HepG2 (cell line): Measurements from ENCODE around the gene ERP44. TPM values are rescaled to one million over a fixed set of nuclear protein-coding genes. Genes with fewer than 3 reads are reported as not detected.

Experiments used
- ATAC-seq: fragments of 200-7000 bp; cut with Tn5 transposase; 3 replicates; pipeline ENCODE4 v1.9.1; 2020; ENCODE audit warnings: mild to moderate bottlenecking, moderate library complexity
- BruUV-seq: library from RNA; stranded (reverse); fragments of 400-500 nt; replicated peaks from 2 replicates; lab custom pipeline; 2021; lab: Mats Ljungman, UMichigan
- CTCF ChIA-PET: fragments of 300-600 bp; formaldehyde crosslinking; extraction: SDS; loops from one replicate; lab custom pipeline; 2021; ENCODE audit warnings: low total read pairs, inconsistent platforms, low intra/inter-chr PET ratio; lab: Yijun Ruan, JAX
- POLR2A ChIA-PET: fragments of 350-600 bp; sonication (Branson Sonifier 250); formaldehyde crosslinking; loops from one replicate; lab custom pipeline; 2020; ENCODE audit warnings: antibody characterized with exemption, inconsistent platforms; lab: Yijun Ruan, JAX
- DNase-seq: peaks from one replicate; pipeline ENCODE4 v3.0.0-alpha.2; 2015; ENCODE audit warnings: low spot score
- FAIRE-seq: peaks from 3 replicates; lab custom pipeline; 2011; peaks lifted over from hg19 to GRCh38; lab: Jason Lieb, UNC
- H2AFZ ChIP-seq: one replicate; pipeline ENCODE4 v1.6.1; 2011; ENCODE audit warnings: low read length, inconsistent platforms
- H3K27ac ChIP-seq: fragments of 300-600 bp; 3 replicates; pipeline ENCODE4 v1.8.0; 2011; ENCODE audit warnings: mixed run types, mild to moderate bottlenecking, mixed read lengths, low read length, inconsistent platforms; ENCODE audit not compliant: insufficient read depth; ENCODE audit errors: extremely low read length
- H3K27me3 ChIP-seq, 2 experiments: fragments of 200-600 bp in 1 of 2; 2 replicates in 1 of 2; 3 replicates in 1 of 2; pipeline versions ENCODE4 v1.6.0 to v1.8.0; 2011; ENCODE audit warnings: low read length in 2 of 2, mild to moderate bottlenecking in 2 of 2, moderate library complexity in 2 of 2, inconsistent platforms in 1 of 2; ENCODE audit not compliant: insufficient read depth in 2 of 2, control insufficient read depth in 1 of 2
- H3K36me3 ChIP-seq, 2 experiments: fragments of 200-600 bp in 1 of 2; replicated peaks in 1 of 2; 2 replicates in 1 of 2; 3 replicates in 1 of 2; pipeline versions ENCODE4 v1.5.1 to v1.8.0; 2011; ENCODE audit warnings: low read length in 2 of 2, inconsistent platforms in 1 of 2; ENCODE audit not compliant: insufficient read depth in 2 of 2, control insufficient read depth in 1 of 2
- H3K4me1 ChIP-seq: 2 replicates; pipeline ENCODE4 v1.5.1; 2012; ENCODE audit warnings: low read length, inconsistent platforms; ENCODE audit not compliant: insufficient read depth
- H3K4me2 ChIP-seq: 2 replicates; pipeline ENCODE4 v1.6.0; 2011; ENCODE audit warnings: low read depth, low read length, inconsistent platforms
- H3K4me3 ChIP-seq, 3 experiments: fragments of 200-600 bp in 1 of 3; sonication (generic), shearing (Covaris generic) in 1 of 3; replicated peaks in 1 of 3; 2 replicates each; pipeline ENCODE4 v1.5.1; 2011 to 2016; ENCODE audit warnings: low read length in 3 of 3, inconsistent platforms in 2 of 3, low read depth in 2 of 3, mild to moderate bottlenecking in 2 of 3, control low read depth in 1 of 3, mixed read lengths in 1 of 3; ENCODE audit not compliant: insufficient read depth in 1 of 3
- H3K79me2 ChIP-seq: one replicate; pipeline ENCODE4 v1.6.1; 2011; ENCODE audit warnings: low read length, inconsistent platforms; ENCODE audit not compliant: insufficient read depth
- H3K9ac ChIP-seq: 2 replicates; pipeline ENCODE4 v1.6.0; 2011; ENCODE audit warnings: mild to moderate bottlenecking, low read depth, low read length, inconsistent platforms; ENCODE audit not compliant: insufficient read depth
- H3K9me3 ChIP-seq: 2 replicates; pipeline ENCODE4 v1.5.1; 2012; ENCODE audit warnings: mild to moderate bottlenecking, low read length
- H4K20me1 ChIP-seq: 2 replicates; pipeline ENCODE4 v1.6.0; 2011; ENCODE audit warnings: inconsistent platforms, mild to moderate bottlenecking, low read length, moderate library complexity; ENCODE audit not compliant: insufficient read depth
- FOXM1 ChIP-seq: sonication (generic); formaldehyde crosslinking; IDR thresholded peaks from 2 replicates; pipeline ENCODE4 v1.5.0; 2020; ENCODE audit warnings: missing genetic modification reagents
- MAFF ChIP-seq: IDR thresholded peaks from 2 replicates; pipeline ENCODE4 v1.6.1; 2011; ENCODE audit warnings: low read depth, low read length, improper control_type of control experiment
- MAFK ChIP-seq, 2 experiments: IDR thresholded peaks in 1 of 2; conservative IDR thresholded peaks in 1 of 2; 2 replicates each; pipeline ENCODE4 v1.6.1; 2011; ENCODE audit warnings: improper control_type of control experiment in 2 of 2, low read length in 2 of 2
- RBFOX2 ChIP-seq: fragments of 200-400 bp; formaldehyde crosslinking; IDR thresholded peaks from 2 replicates; pipeline ENCODE4 v1.6.1; 2017; ENCODE audit warnings: low read depth, mild to moderate bottlenecking, low read length
- REST ChIP-seq, 2 experiments: IDR thresholded peaks; 2 replicates each; pipeline ENCODE4 v1.6.1; 2011 to 2012; ENCODE audit warnings: low read length in 2 of 2, borderline replicate concordance in 1 of 2, low read depth in 1 of 2, mild to moderate bottlenecking in 1 of 2, moderate library complexity in 1 of 2
- SATB2 ChIP-seq: sonication (generic); formaldehyde crosslinking; IDR thresholded peaks from 2 replicates; pipeline ENCODE4 v1.5.0; 2020; ENCODE audit warnings: missing genetic modification reagents
- WGBS: methylation state at CpG from one replicate; pipeline ENCODE4 v1.1.6; 2017; ENCODE audit warnings: low lambda C conversion rate; 5-methylcytosine and 5-hydroxymethylcytosine counted together
- in situ Hi-C: cut with HindIII; loops from 2 replicates; pipeline ENCODE4 v1.10.0; 2017; ENCODE audit warnings: low pct_unique_long_range_greater_than_20kb; ENCODE audit not compliant: extremely low pct_ligation_motif_present
- intact Hi-C: fragments of 100-400 bp; cut with micrococcal nuclease; formaldehyde crosslinking; loops from one replicate; pipeline ENCODE4 v1.10.0; 2022; ENCODE audit not compliant: unreplicated experiment
- polyA plus RNA-seq, 8 experiments: library from polyadenylated mRNA; depleted of rRNA in 3 of 8; stranded (reverse) in 7 of 8; unstranded in 1 of 8; fragments of >200 nt; fragmentation: Illumina TruSeq in 4 of 8; extraction: Trizol in 4 of 8; gene quantifications; 2 replicates each; pipeline versions ENCODE4 v1.2.1 to v1.2.3, GENCODE V29; 2011 to 2016; ENCODE audit warnings: low read depth in 4 of 8, missing spikeins in 1 of 8, mixed read lengths in 1 of 8; ENCODE audit not compliant: insufficient read depth in 1 of 8
- total RNA-seq, 5 experiments: library from RNA; depleted of rRNA; stranded (reverse); fragments of >200 nt; fragmentation: Illumina TruSeq; extraction: Trizol; gene quantifications; 2 replicates each; pipeline ENCODE4 v1.2.3, GENCODE V29; 2016; ENCODE audit warnings: low read depth in 1 of 5
- TF ChIP-seq, protein P1 (sequence below): fragments of 450-650 bp; IDR thresholded peaks from 2 replicates; pipeline ENCODE4 v1.6.1; 2017; ENCODE audit warnings: mild to moderate bottlenecking
- TF ChIP-seq, protein P2 (sequence below), 2 experiments: fragments of 450-650 bp in 1 of 2; sonication (generic) in 1 of 2; formaldehyde crosslinking; IDR thresholded peaks; 2 replicates each; pipeline versions ENCODE4 v1.5.0 to v1.8.0; 2020 to 2022; ENCODE audit warnings: mild to moderate bottlenecking in 1 of 2, missing genetic modification reagents in 1 of 2

ERP44 gene
- total and polyA plus RNA-seq, 2 of the 13 experiments (the other 11 are each of a cell fraction or from before 2014, with no cell fraction given): 8.9 to 13.8 TPM

GRCh38 chr9:100126423-100126822 lies 27.6 kb upstream of the ERP44 start (continued):
- TF ChIP-seq, protein P1, sequence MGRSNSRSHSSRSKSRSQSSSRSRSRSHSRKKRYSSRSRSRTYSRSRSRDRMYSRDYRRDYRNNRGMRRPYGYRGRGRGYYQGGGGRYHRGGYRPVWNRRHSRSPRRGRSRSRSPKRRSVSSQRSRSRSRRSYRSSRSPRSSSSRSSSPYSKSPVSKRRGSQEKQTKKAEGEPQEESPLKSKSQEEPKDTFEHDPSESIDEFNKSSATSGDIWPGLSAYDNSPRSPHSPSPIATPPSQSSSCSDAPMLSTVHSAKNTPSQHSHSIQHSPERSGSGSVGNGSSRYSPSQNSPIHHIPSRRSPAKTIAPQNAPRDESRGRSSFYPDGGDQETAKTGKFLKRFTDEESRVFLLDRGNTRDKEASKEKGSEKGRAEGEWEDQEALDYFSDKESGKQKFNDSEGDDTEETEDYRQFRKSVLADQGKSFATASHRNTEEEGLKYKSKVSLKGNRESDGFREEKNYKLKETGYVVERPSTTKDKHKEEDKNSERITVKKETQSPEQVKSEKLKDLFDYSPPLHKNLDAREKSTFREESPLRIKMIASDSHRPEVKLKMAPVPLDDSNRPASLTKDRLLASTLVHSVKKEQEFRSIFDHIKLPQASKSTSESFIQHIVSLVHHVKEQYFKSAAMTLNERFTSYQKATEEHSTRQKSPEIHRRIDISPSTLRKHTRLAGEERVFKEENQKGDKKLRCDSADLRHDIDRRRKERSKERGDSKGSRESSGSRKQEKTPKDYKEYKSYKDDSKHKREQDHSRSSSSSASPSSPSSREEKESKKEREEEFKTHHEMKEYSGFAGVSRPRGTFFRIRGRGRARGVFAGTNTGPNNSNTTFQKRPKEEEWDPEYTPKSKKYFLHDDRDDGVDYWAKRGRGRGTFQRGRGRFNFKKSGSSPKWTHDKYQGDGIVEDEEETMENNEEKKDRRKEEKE: no peak
- TF ChIP-seq, protein P2, sequence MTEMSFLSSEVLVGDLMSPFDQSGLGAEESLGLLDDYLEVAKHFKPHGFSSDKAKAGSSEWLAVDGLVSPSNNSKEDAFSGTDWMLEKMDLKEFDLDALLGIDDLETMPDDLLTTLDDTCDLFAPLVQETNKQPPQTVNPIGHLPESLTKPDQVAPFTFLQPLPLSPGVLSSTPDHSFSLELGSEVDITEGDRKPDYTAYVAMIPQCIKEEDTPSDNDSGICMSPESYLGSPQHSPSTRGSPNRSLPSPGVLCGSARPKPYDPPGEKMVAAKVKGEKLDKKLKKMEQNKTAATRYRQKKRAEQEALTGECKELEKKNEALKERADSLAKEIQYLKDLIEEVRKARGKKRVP (CRISPR knock-in tag; IDR thresholded peaks at IDR 0.05): no peak

DNA sequence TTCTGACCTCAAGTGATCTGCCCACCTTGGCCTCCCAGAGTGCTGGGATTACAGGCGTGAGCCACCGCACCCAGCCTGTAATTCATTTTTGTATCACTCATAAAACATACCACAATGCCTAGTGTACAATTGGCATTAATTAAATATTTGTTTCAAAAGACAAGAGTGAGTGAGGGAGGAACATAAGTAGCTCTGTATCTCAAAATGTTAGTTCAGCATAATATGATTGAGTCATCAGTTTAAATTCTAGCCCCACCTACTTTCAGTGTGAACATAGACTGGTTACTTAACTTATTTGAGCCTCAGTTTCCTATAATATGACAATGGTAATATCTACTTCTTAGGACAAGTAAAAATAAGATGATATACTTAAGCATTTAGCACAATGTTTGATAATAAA lies 27.1 kb upstream of the ERP44 start:
- H3K9me3 ChIP-seq: no peaks in the 10 kb centered on the region
- intact Hi-C loops (no loop called here), in situ Hi-C loops (no loop called here)
- H3K4me3 ChIP-seq: no peak overlapping the region
- POLR2A ChIA-PET: no interaction called here
- peaks cover 14% of the 10 kb centered on the region for H3K4me1 ChIP-seq
- H3K4me2 ChIP-seq: no peak overlapping the region
- no peaks in the 10 kb centered on the region for H4K20me1 ChIP-seq
- H3K27ac ChIP-seq: no peak overlapping the region
- ATAC-seq: no peak
- H3K9ac ChIP-seq: no peak overlapping the region
- CTCF ChIA-PET: no interaction called here
- TF ChIP-seq SATB2: no peak
- no peak for TF ChIP-seq FOXM1 (CRISPR knock-in tag)
- peak; percentile 21; the same call in 1 of the 2 replicates for TF ChIP-seq MAFF
- no peak for TF ChIP-seq RBFOX2
- no peak for TF ChIP-seq REST (IDR thresholded peaks at IDR 0.05; ENCODE audit: borderline replicate concordance in 1 of 2, low read depth in 1 of 2, low read length in 2 of 2)
- peak; percentile 11 to 52; a peak in 2 of 4 replicates for TF ChIP-seq MAFK (conservative IDR thresholded peaks at IDR 0.05 in 1 of 2, IDR thresholded peaks at IDR 0.05 in 1 of 2; ENCODE audit: low read length in 2 of 2)
- H3K27me3 ChIP-seq: no peaks in the 10 kb centered on the region
- no peak for DNase-seq
- 100% methylated on average over 2 of the region's 2 CpGs for WGBS
- peaks cover 2 to 4% of the 10 kb centered on the region in 2 experiments; a peak in 2 of 5 replicates for H3K36me3 ChIP-seq
- H3K79me2 ChIP-seq: no peaks in the 10 kb centered on the region
- no peak for FAIRE-seq
- BruUV-seq: no TSS peak
- no peak overlapping the region for H2AFZ ChIP-seq
